Omental fat pad (tissue), 4 donors: Measurements from ENCODE around the gene DNAJC11. TPM values are rescaled to one million over a fixed set of nuclear protein-coding genes. Genes with fewer than 3 reads are reported as not detected.

Experiments
- ATAC-seq: fragments of 150-250 bp; one replicate; pipeline ENCODE4 v1.9.1; 2016; ENCODE audit warnings: mild to moderate bottlenecking, moderate library complexity; ENCODE audit not compliant: low FRiP score
- DNase-seq: peaks from one replicate; pipeline ENCODE4 v3.0.0-alpha.2; 2019; ENCODE audit warnings: low spot score
- CTCF ChIP-seq, 3 donors: fragments of 450-650 bp; IDR thresholded peaks; one replicate each; pipeline ENCODE4 v1.5.1; 2016 to 2017; ENCODE audit warnings: antibody characterized with exemption in 3 of 3, mild to moderate bottlenecking in 3 of 3, moderate library complexity in 2 of 3
- total RNA-seq, 4 donors: library from RNA; depleted of rRNA; stranded (reverse); fragments of >200 nt; gene quantifications; one replicate each; pipeline ENCODE4 v1.1.0, GENCODE V29; 2016

Gene DNAJC11
- total RNA-seq, 4 donors from 2014 or later: 26.2 to 50.9 (median 30.5) TPM

DNA sequence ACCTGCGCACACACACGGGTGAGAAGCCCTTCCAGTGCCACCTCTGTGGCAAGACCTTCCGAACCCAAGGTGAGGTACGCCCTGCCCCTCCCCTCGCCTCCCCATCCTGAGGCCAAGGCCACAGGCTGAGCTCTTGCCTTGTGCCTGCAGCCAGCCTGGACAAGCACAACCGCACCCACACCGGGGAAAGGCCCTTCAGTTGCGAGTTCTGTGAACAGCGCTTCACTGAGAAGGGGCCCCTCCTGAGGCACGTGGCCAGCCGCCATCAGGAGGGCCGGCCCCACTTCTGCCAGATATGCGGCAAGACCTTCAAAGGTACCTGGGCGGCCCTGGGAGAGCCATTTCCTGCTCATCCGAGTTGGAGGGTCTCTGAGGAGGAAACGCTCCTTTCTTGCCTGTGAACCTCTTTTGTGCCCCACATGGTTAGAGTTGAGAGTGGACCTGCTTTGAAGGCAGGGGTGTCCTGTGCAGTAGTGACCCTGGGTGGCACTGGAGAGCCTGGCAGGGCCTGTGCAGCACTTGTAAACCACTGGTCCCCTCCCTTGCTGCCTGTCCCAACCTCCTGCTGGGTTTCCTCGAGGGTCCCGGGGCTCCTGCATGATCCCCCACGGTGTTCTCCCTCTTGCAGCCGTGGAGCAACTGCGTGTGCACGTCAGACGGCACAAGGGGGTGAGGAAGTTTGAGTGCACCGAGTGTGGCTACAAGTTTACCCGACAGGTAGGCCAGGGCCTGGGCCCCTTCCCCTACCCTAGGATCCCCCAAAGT is 113.3 kb downstream of the DNAJC11 start:
- ATAC-seq (no peak), DNase-seq (no peak)
- no peak for TF ChIP-seq CTCF (IDR thresholded peaks at IDR 0.05)

- ATAC-seq (no peak), DNase-seq (no peak)
- TF ChIP-seq CTCF (IDR thresholded peaks at IDR 0.05): no peak
Observed at GRCh38 chr1:6587261-6588005, 114.2 kb downstream of the DNAJC11 start.

DNA sequence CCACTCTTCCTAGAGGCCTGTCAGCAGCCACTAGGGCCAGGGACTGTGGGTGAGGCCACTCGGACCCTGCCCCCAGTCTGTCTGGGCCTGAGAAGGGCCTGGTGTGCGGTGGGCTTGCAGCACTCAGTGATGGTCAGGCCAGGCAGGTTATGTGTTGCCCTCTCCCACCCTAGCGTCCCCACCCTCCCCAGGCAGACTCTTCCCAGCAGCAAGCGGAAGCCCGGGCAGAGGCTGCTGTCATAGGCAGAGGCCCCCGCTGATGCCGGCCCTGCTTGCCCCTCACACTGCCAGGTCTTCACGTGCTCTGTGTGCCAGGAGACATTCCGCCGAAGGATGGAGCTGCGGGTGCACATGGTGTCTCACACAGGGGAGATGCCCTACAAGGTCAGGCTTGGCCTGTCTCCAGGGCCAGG is 115.2 kb downstream of the DNAJC11 start:
- DNase-seq: no peak
- ATAC-seq: no peak
- no peak for TF ChIP-seq CTCF (IDR thresholded peaks at IDR 0.05)

GRCh38 chr1:6585841-6586240 is 115.8 kb downstream of the DNAJC11 start:
- DNase-seq: no peak
- no peak for ATAC-seq
- no peak for TF ChIP-seq CTCF (IDR thresholded peaks at IDR 0.05)

DNA sequence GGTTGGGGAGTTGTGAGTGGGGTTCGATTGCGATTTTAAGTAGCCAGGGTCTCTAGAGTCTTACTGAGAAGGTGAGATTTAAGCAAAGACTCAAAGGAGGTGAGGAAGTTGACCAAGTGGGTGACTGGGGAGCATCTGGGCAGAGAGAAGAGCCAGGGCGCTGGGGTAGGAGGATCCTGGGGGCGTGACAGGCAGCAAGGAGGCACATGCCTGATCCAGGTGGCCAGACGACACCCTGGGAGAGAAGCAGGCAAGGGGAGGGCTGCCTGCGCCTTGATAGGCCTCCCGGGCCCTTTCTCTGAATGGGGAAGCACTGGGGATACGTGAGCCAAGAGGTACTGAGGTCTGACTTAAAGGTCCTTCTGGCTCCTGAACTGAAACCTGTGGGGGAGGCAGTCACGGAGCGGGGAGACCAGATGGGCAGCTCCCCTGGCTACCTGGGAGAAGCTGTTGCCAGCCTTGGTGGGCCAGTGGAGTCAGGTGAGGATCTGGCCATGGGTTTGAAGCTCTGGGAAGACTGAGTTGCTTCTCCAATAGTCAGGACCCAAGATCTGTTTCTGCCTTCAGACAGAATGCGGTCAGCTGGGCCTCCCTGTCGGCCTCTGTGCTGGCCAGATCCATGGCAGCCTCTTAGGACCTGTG is 116.4 kb downstream of the DNAJC11 start:
- no peak for ATAC-seq
- no peak for DNase-seq
- no peak for TF ChIP-seq CTCF (IDR thresholded peaks at IDR 0.05)

Other genes with a start within 250 kb of the DNAJC11 start
- 10 to 100 TPM in 1 of 4 donors, 1 to 10 TPM in 3; 4.4 to 25.5 (median 6.6) TPM for gene TNFRSF25, start 235.6 kb downstream of the DNAJC11 start, total RNA-seq
- 10 to 100 TPM in 1 of 4 donors, 1 to 10 TPM in 3; 6.6 to 24.6 (median 7.9) TPM for gene PLEKHG5, start 210.1 kb downstream of the DNAJC11 start, total RNA-seq
- gene NOL9, start 147.3 kb downstream of the DNAJC11 start, total RNA-seq: 10 to 100 TPM; 18.2 to 45.2 (median 24.7) TPM
- gene TAS1R1, start 146.5 kb downstream of the DNAJC11 start, total RNA-seq: under 1 TPM in 1 of 4 donors, not detected in 3; 0.19 TPM
- 10 to 100 TPM in 3 of 4 donors, 1 to 10 TPM in 1; 9.9 to 19.2 (median 13.4) TPM for gene ZBTB48, start 121.8 kb downstream of the DNAJC11 start, total RNA-seq
- gene KLHL21, start 98.9 kb downstream of the DNAJC11 start, total RNA-seq: 10 to 100 TPM; 48.3 to 98.5 (median 57.0) TPM
- 10 to 100 TPM in 3 of 4 donors, 1 to 10 TPM in 1; 8.6 to 15.1 (median 14.7) TPM for gene PHF13, start 88.1 kb downstream of the DNAJC11 start, total RNA-seq
- gene THAP3, start 76.9 kb downstream of the DNAJC11 start, total RNA-seq: 10 to 100 TPM; 11.6 to 35.0 (median 23.2) TPM
- 10 to 100 TPM; 45.3 to 68.9 (median 62.0) TPM for gene CAMTA1, start 83.6 kb upstream of the DNAJC11 start, total RNA-seq